Thymus (tissue), 11 donors: ENCODE measurements around the gene KLF1. TPM values are rescaled to one million over a fixed set of nuclear protein-coding genes. Genes with fewer than 3 reads are reported as not detected.

ENCODE experiments used
- DNase-seq, 9 donors: peaks; one replicate each; pipeline ENCODE4 v3.0.0-alpha.2; 2013; ENCODE audit warnings: low spot score in 9 of 9, low read depth in 6 of 9, missing footprints in 1 of 9
- H3K27ac ChIP-seq, 2 donors: one replicate each; pipeline ENCODE4 v1.5.1; 2013; ENCODE audit warnings: control low read depth in 1 of 2, low read depth in 1 of 2, low read length in 1 of 2, mild to moderate bottlenecking in 1 of 2, moderate library complexity in 1 of 2
- H3K27me3 ChIP-seq, 2 donors: one replicate each; pipeline ENCODE4 v1.5.1; 2013; ENCODE audit warnings: low read length in 1 of 2; ENCODE audit not compliant: control insufficient read depth in 2 of 2, insufficient read depth in 1 of 2
- H3K36me3 ChIP-seq, 2 donors: one replicate each; pipeline ENCODE4 v1.5.1; 2013; ENCODE audit warnings: low read length in 1 of 2, mild to moderate bottlenecking in 1 of 2, moderate library complexity in 1 of 2; ENCODE audit not compliant: control insufficient read depth in 2 of 2, insufficient read depth in 2 of 2
- H3K4me1 ChIP-seq, 2 donors: one replicate each; pipeline ENCODE4 v1.5.1; 2013; ENCODE audit warnings: low read length in 2 of 2; ENCODE audit not compliant: control insufficient read depth in 2 of 2, insufficient read depth in 2 of 2
- H3K4me3 ChIP-seq, 2 donors: one replicate each; pipeline ENCODE4 v1.5.1; 2013; ENCODE audit warnings: low read length in 2 of 2, control low read depth in 1 of 2, mild to moderate bottlenecking in 1 of 2
- H3K9me3 ChIP-seq, 2 donors: one replicate each; pipeline ENCODE4 v1.5.1; 2013; ENCODE audit warnings: low read length in 1 of 2, mild to moderate bottlenecking in 1 of 2; ENCODE audit not compliant: control insufficient read depth in 2 of 2, insufficient read depth in 1 of 2
- WGBS: extraction: QIAGEN DNeasy Blood & Tissue Kit; methylation state at CpG from one replicate; pipeline ENCODE4 v1.1.7; 2013; 5-methylcytosine and 5-hydroxymethylcytosine counted together
- polyA plus RNA-seq: library from polyadenylated mRNA; stranded (reverse); fragments of 200-250 nt; gene quantifications from one replicate; pipeline ENCODE4 v1.2.3, GENCODE V29; 2013
- total RNA-seq: library from RNA; stranded (reverse); fragments of 120-200 nt; gene quantifications from one replicate; pipeline ENCODE4 v1.2.4, GENCODE V29; 2013
- donor health status: healthy.

Gene KLF1
- total and polyA plus RNA-seq, 2 donors, result 0.09 to 2.5 TPM

- H3K36me3 ChIP-seq, result peaks cover 13 to 32% of the 10 kb centered on the region in 2 donors
- peaks cover 0 to 4% of the 10 kb centered on the region in 2 donors for H3K4me1 ChIP-seq
- H3K9me3 ChIP-seq, result peaks cover 0 to 13% of the 10 kb centered on the region in 2 donors
- peak overlapping the region in 1 of 2 donors; percentile 31 for H3K27ac ChIP-seq
- H3K4me3 ChIP-seq, result peak overlapping the region; percentile 4 to 29
- peaks cover 0 to 14% of the 10 kb centered on the region in 2 donors for H3K27me3 ChIP-seq
- 85% methylated on average over 70 of the region's 70 CpGs for WGBS
- DNase-seq, result peak in 2 of 9 donors; percentile 41 to 60
Observed at GRCh38 chr19:12872941-12873890, 13.8 kb downstream of the KLF1 start.

- Histone ChIP-seq H3K9me3 (peaks cover 0 to 16% of the 10 kb centered on the region in 2 donors), H3K36me3 (peaks cover 7 to 29% of the 10 kb centered on the region in 2 donors), H3K4me3 (no peak overlapping the region), H3K27ac (no peak overlapping the region), H3K27me3 (peaks cover 0 to 20% of the 10 kb centered on the region in 2 donors), H3K4me1 (peaks cover 5 to 11% of the 10 kb centered on the region in 2 donors)
- DNase-seq, result no peak
- 97% methylated on average over 5 of the region's 5 CpGs for WGBS
Observed at GRCh38 chr19:12872255-12872654, 14.7 kb downstream of the KLF1 start.

- 91% methylated on average over 3 of the region's 3 CpGs for WGBS
- Histone ChIP-seq H3K9me3 (peaks cover 0 to 16% of the 10 kb centered on the region in 2 donors), H3K27ac (no peak overlapping the region), H3K4me1 (peaks cover 5 to 14% of the 10 kb centered on the region in 2 donors), H3K27me3 (peaks cover 0 to 22% of the 10 kb centered on the region in 2 donors), H3K36me3 (peaks cover 7 to 23% of the 10 kb centered on the region in 2 donors), H3K4me3 (no peak overlapping the region)
- DNase-seq, result no peak
Observed at GRCh38 chr19:12871681-12872080, 15.3 kb downstream of the KLF1 start.

GRCh38 chr19:12868540-12869112 lies 18.4 kb downstream of the KLF1 start:
- no peak for DNase-seq
- H3K4me1 ChIP-seq, result peaks cover 5 to 12% of the 10 kb centered on the region in 2 donors
- peaks cover 0 to 4% of the 10 kb centered on the region in 2 donors for H3K36me3 ChIP-seq
- H3K27ac ChIP-seq, result no peak overlapping the region
- H3K27me3 ChIP-seq, result peaks cover 0 to 19% of the 10 kb centered on the region in 2 donors
- 98% methylated on average over 10 of the region's 10 CpGs for WGBS
- H3K4me3 ChIP-seq, result no peak overlapping the region
- peaks cover 0 to 13% of the 10 kb centered on the region in 2 donors for H3K9me3 ChIP-seq

GRCh38 chr19:12867120-12868099 lies 19.6 kb downstream of the KLF1 start:
- peak in 5 of 9 donors; percentile 54 to 84 (median 71) for DNase-seq
- WGBS, result 5% methylated on average over 51 of the region's 51 CpGs
- Histone ChIP-seq H3K4me1 (peaks cover 5 to 10% of the 10 kb centered on the region in 2 donors), H3K27me3 (peaks cover 0 to 12% of the 10 kb centered on the region in 2 donors), H3K4me3 (peak overlapping the region; percentile 40 to 45), H3K36me3 (no peaks in the 10 kb centered on the region), H3K27ac (no peak overlapping the region), H3K9me3 (peaks cover 0 to 3% of the 10 kb centered on the region in 2 donors)

- DNase-seq, result no peak
- Histone ChIP-seq H3K27ac (no peak overlapping the region), H3K4me1 (peaks cover 5 to 10% of the 10 kb centered on the region in 2 donors), H3K9me3 (peaks cover 0 to 3% of the 10 kb centered on the region in 2 donors), H3K4me3 (no peak overlapping the region), H3K27me3 (peaks cover 0 to 12% of the 10 kb centered on the region in 2 donors), H3K36me3 (no peaks in the 10 kb centered on the region)
- WGBS, result 93% methylated on average over 29 of the region's 29 CpGs
Observed at GRCh38 chr19:12866416-12867119, 20.4 kb downstream of the KLF1 start.

- 97% methylated on average over 19 of the region's 19 CpGs for WGBS
- Histone ChIP-seq H3K4me3 (no peak overlapping the region), H3K27ac (no peak overlapping the region), H3K9me3 (peaks cover 0 to 3% of the 10 kb centered on the region in 2 donors), H3K27me3 (peaks cover 0 to 12% of the 10 kb centered on the region in 2 donors), H3K36me3 (no peaks in the 10 kb centered on the region), H3K4me1 (peaks cover 5 to 10% of the 10 kb centered on the region in 2 donors)
- no peak for DNase-seq
Observed at GRCh38 chr19:12865746-12866415, 21.1 kb downstream of the KLF1 start.
